BE2C (cell line): ENCODE data around the gene DAB2IP.

Experiments used
- DNase-seq: peaks from one replicate; pipeline ENCODE4 v3.0.0-alpha.2; 2020
- H3K27me3 ChIP-seq: fragments of 250-450 bp; sonication (Bioruptor Pico); 2 replicates; pipeline ENCODE4 v1.5.1; 2020; ENCODE audit warnings: mild to moderate bottlenecking
- H3K36me3 ChIP-seq: fragments of 250-450 bp; sonication (Bioruptor Pico); 2 replicates; pipeline ENCODE4 v1.5.1; 2020; ENCODE audit warnings: mild to moderate bottlenecking
- H3K4me1 ChIP-seq: fragments of 250-450 bp; sonication (Bioruptor Pico); 2 replicates; pipeline ENCODE4 v1.5.1; 2020
- H3K4me3 ChIP-seq: 2 replicates; pipeline ENCODE4 v1.5.1; 2011; ENCODE audit warnings: low read depth, low read length
- H3K9me3 ChIP-seq: fragments of 250-450 bp; sonication (Bioruptor Pico); 2 replicates; pipeline ENCODE4 v1.5.1; 2020
- CTCF ChIP-seq: IDR thresholded peaks from 2 replicates; pipeline ENCODE4 v1.5.1; 2012; ENCODE audit warnings: mild to moderate bottlenecking, low read depth, low read length

Gene DAB2IP

GRCh38 chr9:121700165-121700831 is 48.9 kb downstream of the DAB2IP start:
- Histone ChIP-seq H3K4me1 (peaks cover 8% of the 10 kb centered on the region), H3K36me3 (no peaks in the 10 kb centered on the region), H3K4me3 (peak overlapping the region; percentile 66), H3K9me3 (no peaks in the 10 kb centered on the region), H3K27me3 (no peaks in the 10 kb centered on the region)
- DNase-seq: peak; percentile 76
- peak; percentile 61 for TF ChIP-seq CTCF

GRCh38 chr9:121700832-121701419 is 49.5 kb downstream of the DAB2IP start:
- peak; percentile 90 for DNase-seq
- Histone ChIP-seq H3K27me3 (no peaks in the 10 kb centered on the region), H3K4me1 (peaks cover 8% of the 10 kb centered on the region), H3K36me3 (no peaks in the 10 kb centered on the region), H3K4me3 (peak overlapping the region; percentile 66), H3K9me3 (no peaks in the 10 kb centered on the region)
- TF ChIP-seq CTCF: no peak

GRCh38 chr9:121701736-121702261 is 50.4 kb downstream of the DAB2IP start:
- H3K36me3 ChIP-seq: no peaks in the 10 kb centered on the region
- H3K27me3 ChIP-seq: no peaks in the 10 kb centered on the region
- no peaks in the 10 kb centered on the region for H3K9me3 ChIP-seq
- H3K4me3 ChIP-seq: no peak overlapping the region
- TF ChIP-seq CTCF: no peak
- H3K4me1 ChIP-seq: peaks cover 8% of the 10 kb centered on the region
- DNase-seq: no peak

- no peaks in the 10 kb centered on the region for H3K27me3 ChIP-seq
- H3K4me3 ChIP-seq: no peak overlapping the region
- H3K4me1 ChIP-seq: peaks cover 12% of the 10 kb centered on the region
- no peaks in the 10 kb centered on the region for H3K9me3 ChIP-seq
- no peaks in the 10 kb centered on the region for H3K36me3 ChIP-seq
- DNase-seq: no peak
- TF ChIP-seq CTCF: peak; percentile 38
These were observed 51.7 kb downstream of the DAB2IP start for GRCh38 chr9:121703014-121703734.

GRCh38 chr9:121704281-121704680 is 52.8 kb downstream of the DAB2IP start:
- Histone ChIP-seq H3K4me3 (no peak overlapping the region), H3K36me3 (no peaks in the 10 kb centered on the region), H3K27me3 (no peaks in the 10 kb centered on the region), H3K4me1 (peaks cover 12% of the 10 kb centered on the region), H3K9me3 (no peaks in the 10 kb centered on the region)
- TF ChIP-seq CTCF: no peak
- no peak for DNase-seq
